NT2/D1 (cell line): Measurements from ENCODE around the gene VTI1A.
"Not testable (repeated sequence)": the region's sequence is repeated elsewhere in the genome, so short reads cannot be mapped to it uniquely, and the experiment has no call there.

Experiments
- SUZ12 ChIP-seq: IDR thresholded peaks from 2 replicates; pipeline ENCODE4 v1.6.1; 2011; ENCODE audit not compliant: insufficient read length, insufficient read depth; ENCODE audit errors: extremely low read depth
- YY1 ChIP-seq: IDR thresholded peaks from 2 replicates; pipeline ENCODE4 v1.6.1; 2011; ENCODE audit not compliant: insufficient read length, insufficient read depth
- ZNF274 ChIP-seq: IDR thresholded peaks from 2 replicates; pipeline ENCODE4 v1.6.1; 2011; ENCODE audit warnings: mild to moderate bottlenecking, low read depth, low read length

DNA sequence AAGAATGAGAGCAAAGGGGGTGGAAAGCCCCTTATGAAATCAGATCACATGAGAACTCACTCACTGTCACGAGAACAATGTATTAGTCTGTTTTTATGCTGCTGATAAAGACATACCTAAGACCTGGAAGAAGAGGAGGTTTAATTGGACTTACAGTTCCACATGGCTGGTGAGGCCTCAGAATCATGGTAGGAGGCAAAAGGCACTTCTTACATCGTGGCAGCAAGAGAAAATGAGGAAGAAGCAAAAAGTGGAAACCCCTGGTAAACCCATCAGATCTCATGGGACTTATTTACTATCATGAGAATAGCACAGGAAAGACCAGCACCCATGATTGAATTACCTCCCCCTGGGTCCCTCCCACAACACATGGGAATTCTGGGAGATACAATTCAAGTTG is 40.2 kb upstream of the VTI1A start:
- not testable (repeated sequence) for TF ChIP-seq YY1, ZNF274, SUZ12
